HepG2 (cell line): ENCODE measurements around the gene TBC1D10B. TPM values are rescaled to one million over a fixed set of nuclear protein-coding genes. Genes with fewer than 3 reads are reported as not detected.

Experiments used
- ATAC-seq: fragments of 200-7000 bp; cut with Tn5 transposase; 3 replicates; pipeline ENCODE4 v1.9.1; 2020; ENCODE audit warnings: mild to moderate bottlenecking, moderate library complexity
- BruUV-seq: library from RNA; stranded (reverse); fragments of 400-500 nt; replicated peaks from 2 replicates; lab custom pipeline; 2021; lab: Mats Ljungman, UMichigan
- CTCF ChIA-PET: fragments of 300-600 bp; formaldehyde crosslinking; extraction: SDS; loops from one replicate; lab custom pipeline; 2021; ENCODE audit warnings: low total read pairs, inconsistent platforms, low intra/inter-chr PET ratio; lab: Yijun Ruan, JAX
- POLR2A ChIA-PET: fragments of 350-600 bp; sonication (Branson Sonifier 250); formaldehyde crosslinking; loops from one replicate; lab custom pipeline; 2020; ENCODE audit warnings: antibody characterized with exemption, inconsistent platforms; lab: Yijun Ruan, JAX
- DNase-seq: peaks from one replicate; pipeline ENCODE4 v3.0.0-alpha.2; 2015; ENCODE audit warnings: low spot score
- FAIRE-seq: peaks from 3 replicates; lab custom pipeline; 2011; peaks lifted over from hg19 to GRCh38; lab: Jason Lieb, UNC
- H2AFZ ChIP-seq: one replicate; pipeline ENCODE4 v1.6.1; 2011; ENCODE audit warnings: low read length, inconsistent platforms
- H3K27ac ChIP-seq: fragments of 300-600 bp; 3 replicates; pipeline ENCODE4 v1.8.0; 2011; ENCODE audit warnings: mixed run types, mild to moderate bottlenecking, mixed read lengths, low read length, inconsistent platforms; ENCODE audit not compliant: insufficient read depth; ENCODE audit errors: extremely low read length
- H3K27me3 ChIP-seq, 2 experiments: fragments of 200-600 bp in 1 of 2; 2 replicates in 1 of 2; 3 replicates in 1 of 2; pipeline versions ENCODE4 v1.6.0 to v1.8.0; 2011; ENCODE audit warnings: low read length in 2 of 2, mild to moderate bottlenecking in 2 of 2, moderate library complexity in 2 of 2, inconsistent platforms in 1 of 2; ENCODE audit not compliant: insufficient read depth in 2 of 2, control insufficient read depth in 1 of 2
- H3K36me3 ChIP-seq, 2 experiments: fragments of 200-600 bp in 1 of 2; replicated peaks in 1 of 2; 2 replicates in 1 of 2; 3 replicates in 1 of 2; pipeline versions ENCODE4 v1.5.1 to v1.8.0; 2011; ENCODE audit warnings: low read length in 2 of 2, inconsistent platforms in 1 of 2; ENCODE audit not compliant: insufficient read depth in 2 of 2, control insufficient read depth in 1 of 2
- H3K4me1 ChIP-seq: 2 replicates; pipeline ENCODE4 v1.5.1; 2012; ENCODE audit warnings: low read length, inconsistent platforms; ENCODE audit not compliant: insufficient read depth
- H3K4me2 ChIP-seq: 2 replicates; pipeline ENCODE4 v1.6.0; 2011; ENCODE audit warnings: low read depth, low read length, inconsistent platforms
- H3K4me3 ChIP-seq, 3 experiments: fragments of 200-600 bp in 1 of 3; sonication (generic), shearing (Covaris generic) in 1 of 3; replicated peaks in 1 of 3; 2 replicates each; pipeline ENCODE4 v1.5.1; 2011 to 2016; ENCODE audit warnings: low read length in 3 of 3, inconsistent platforms in 2 of 3, low read depth in 2 of 3, mild to moderate bottlenecking in 2 of 3, control low read depth in 1 of 3, mixed read lengths in 1 of 3; ENCODE audit not compliant: insufficient read depth in 1 of 3
- H3K79me2 ChIP-seq: one replicate; pipeline ENCODE4 v1.6.1; 2011; ENCODE audit warnings: low read length, inconsistent platforms; ENCODE audit not compliant: insufficient read depth
- H3K9ac ChIP-seq: 2 replicates; pipeline ENCODE4 v1.6.0; 2011; ENCODE audit warnings: mild to moderate bottlenecking, low read depth, low read length, inconsistent platforms; ENCODE audit not compliant: insufficient read depth
- H3K9me3 ChIP-seq: 2 replicates; pipeline ENCODE4 v1.5.1; 2012; ENCODE audit warnings: mild to moderate bottlenecking, low read length
- H4K20me1 ChIP-seq: 2 replicates; pipeline ENCODE4 v1.6.0; 2011; ENCODE audit warnings: inconsistent platforms, mild to moderate bottlenecking, low read length, moderate library complexity; ENCODE audit not compliant: insufficient read depth
- KLF12 ChIP-seq: sonication (generic); formaldehyde crosslinking; IDR thresholded peaks from 2 replicates; pipeline ENCODE4 v1.4.0; 2020; ENCODE audit warnings: missing genetic modification reagents, borderline replicate concordance
- POLR2A ChIP-seq, 2 experiments: IDR thresholded peaks; 2 replicates each; pipeline ENCODE4 v1.6.1; 2011; ENCODE audit warnings: low read depth in 2 of 2, low read length in 2 of 2, mild to moderate bottlenecking in 1 of 2, moderate library complexity in 1 of 2; ENCODE audit not compliant: insufficient read depth in 1 of 2
- RFX1 ChIP-seq: fragments of 450-650 bp; IDR thresholded peaks from 2 replicates; pipeline ENCODE4 v1.6.1; 2017
- SKI ChIP-seq: fragments of 450-650 bp; IDR thresholded peaks from one replicate; pipeline ENCODE4 v1.6.1; 2018; ENCODE audit warnings: mild to moderate bottlenecking; ENCODE audit not compliant: partially characterized antibody
- SPEN ChIP-seq: sonication (generic); formaldehyde crosslinking; IDR thresholded peaks from 2 replicates; pipeline ENCODE4 v1.5.1; 2020; ENCODE audit warnings: low read depth, mild to moderate bottlenecking, missing genetic modification reagents
- YEATS4 ChIP-seq: sonication (generic); formaldehyde crosslinking; IDR thresholded peaks from 2 replicates; pipeline ENCODE4 v1.4.0; 2020; ENCODE audit warnings: missing genetic modification reagents, borderline replicate concordance
- ZBTB14 ChIP-seq: sonication (generic); formaldehyde crosslinking; IDR thresholded peaks from 2 replicates; pipeline ENCODE4 v1.4.0; 2020; ENCODE audit warnings: missing genetic modification reagents
- ZNF770 ChIP-seq: sonication (generic); formaldehyde crosslinking; IDR thresholded peaks from 2 replicates; pipeline ENCODE4 v1.5.0; 2020; ENCODE audit warnings: mild to moderate bottlenecking, missing genetic modification reagents
- WGBS: methylation state at CpG from one replicate; pipeline ENCODE4 v1.1.6; 2017; ENCODE audit warnings: low lambda C conversion rate; 5-methylcytosine and 5-hydroxymethylcytosine counted together
- in situ Hi-C: cut with HindIII; loops from 2 replicates; pipeline ENCODE4 v1.10.0; 2017; ENCODE audit warnings: low pct_unique_long_range_greater_than_20kb; ENCODE audit not compliant: extremely low pct_ligation_motif_present
- intact Hi-C: fragments of 100-400 bp; cut with micrococcal nuclease; formaldehyde crosslinking; loops from one replicate; pipeline ENCODE4 v1.10.0; 2022; ENCODE audit not compliant: unreplicated experiment
- polyA plus RNA-seq, 8 experiments: library from polyadenylated mRNA; depleted of rRNA in 3 of 8; stranded (reverse) in 7 of 8; unstranded in 1 of 8; fragments of >200 nt; fragmentation: Illumina TruSeq in 4 of 8; extraction: Trizol in 4 of 8; gene quantifications; 2 replicates each; pipeline versions ENCODE4 v1.2.1 to v1.2.3, GENCODE V29; 2011 to 2016; ENCODE audit warnings: low read depth in 4 of 8, missing spikeins in 1 of 8, mixed read lengths in 1 of 8; ENCODE audit not compliant: insufficient read depth in 1 of 8
- total RNA-seq, 5 experiments: library from RNA; depleted of rRNA; stranded (reverse); fragments of >200 nt; fragmentation: Illumina TruSeq; extraction: Trizol; gene quantifications; 2 replicates each; pipeline ENCODE4 v1.2.3, GENCODE V29; 2016; ENCODE audit warnings: low read depth in 1 of 5
- TF ChIP-seq, protein P1 (sequence below): sonication (generic); formaldehyde crosslinking; conservative IDR thresholded peaks from 2 replicates; pipeline ENCODE4 v1.4.0; 2020; ENCODE audit warnings: mild to moderate bottlenecking, missing genetic modification reagents, moderate library complexity
- TF ChIP-seq, protein P2 (sequence below): sonication (generic); formaldehyde crosslinking; IDR thresholded peaks from 2 replicates; pipeline ENCODE4 v1.4.0; 2020; ENCODE audit warnings: missing genetic modification reagents

TBC1D10B gene
- total and polyA plus RNA-seq, 2 of the 13 experiments (the other 11 are each of a cell fraction or from before 2014, with no cell fraction given) = 15.7 to 24.8 TPM

- H3K27ac ChIP-seq = peak overlapping the region; percentile 51
- DNase-seq (no peak), FAIRE-seq (no peak), ATAC-seq (peak; percentile 4)
- H3K27me3 ChIP-seq = no peaks in the 10 kb centered on the region; a peak in 1 of 5 replicates
- no TSS peak for BruUV-seq
- H3K79me2 ChIP-seq = peaks cover 37% of the 10 kb centered on the region
- POLR2A ChIA-PET = interaction anchor here (0.8 to 4.7 kb wide), 13 partner anchors 13 to 378 kb away, joined by 3 to 94 read pairs (median 9); partner anchors contain the start of genes ALDOA, CD2BP2, PHKG2 and ZNF48
- H4K20me1 ChIP-seq = peaks cover 20% of the 10 kb centered on the region; the same call in 1 of the 2 replicates
- H3K36me3 ChIP-seq = peaks cover 3 to 9% of the 10 kb centered on the region in 2 experiments; a peak in 3 of 5 replicates
- peak overlapping the region; percentile 75; the same call in 1 of the 2 replicates for H3K9ac ChIP-seq
- H3K4me3 ChIP-seq = peak overlapping the region; percentile 80 to 90 (median 86)
- H3K9me3 ChIP-seq = no peaks in the 10 kb centered on the region
- intact Hi-C loops = loop anchor here (1.0 kb wide), 1 partner anchor 37 kb away; the partner anchor contains the start of gene ZNF771
- WGBS = 0% methylated on average over 5 of the region's 76 CpGs
- in situ Hi-C loops = no loop called here
- CTCF ChIA-PET = interaction anchor here (1.4 kb wide), 1 partner anchor 39 kb away, joined by 3 read pairs; no protein-coding TSS in a partner anchor
- H3K4me2 ChIP-seq = peak overlapping the region; percentile 91; the same call in 1 of the 2 replicates
- H2AFZ ChIP-seq = no peak overlapping the region
- peaks cover 45% of the 10 kb centered on the region for H3K4me1 ChIP-seq
- TF ChIP-seq RFX1 = 0 out of 2 replicates have a peak, but pooled peaks have one; percentile 19
- TF ChIP-seq ZNF770 = peak; percentile 96
- TF ChIP-seq ZBTB14 (CRISPR knock-in tag) = peak; percentile 93
- TF ChIP-seq SKI = peak; percentile 41
- TF ChIP-seq, protein P1, sequence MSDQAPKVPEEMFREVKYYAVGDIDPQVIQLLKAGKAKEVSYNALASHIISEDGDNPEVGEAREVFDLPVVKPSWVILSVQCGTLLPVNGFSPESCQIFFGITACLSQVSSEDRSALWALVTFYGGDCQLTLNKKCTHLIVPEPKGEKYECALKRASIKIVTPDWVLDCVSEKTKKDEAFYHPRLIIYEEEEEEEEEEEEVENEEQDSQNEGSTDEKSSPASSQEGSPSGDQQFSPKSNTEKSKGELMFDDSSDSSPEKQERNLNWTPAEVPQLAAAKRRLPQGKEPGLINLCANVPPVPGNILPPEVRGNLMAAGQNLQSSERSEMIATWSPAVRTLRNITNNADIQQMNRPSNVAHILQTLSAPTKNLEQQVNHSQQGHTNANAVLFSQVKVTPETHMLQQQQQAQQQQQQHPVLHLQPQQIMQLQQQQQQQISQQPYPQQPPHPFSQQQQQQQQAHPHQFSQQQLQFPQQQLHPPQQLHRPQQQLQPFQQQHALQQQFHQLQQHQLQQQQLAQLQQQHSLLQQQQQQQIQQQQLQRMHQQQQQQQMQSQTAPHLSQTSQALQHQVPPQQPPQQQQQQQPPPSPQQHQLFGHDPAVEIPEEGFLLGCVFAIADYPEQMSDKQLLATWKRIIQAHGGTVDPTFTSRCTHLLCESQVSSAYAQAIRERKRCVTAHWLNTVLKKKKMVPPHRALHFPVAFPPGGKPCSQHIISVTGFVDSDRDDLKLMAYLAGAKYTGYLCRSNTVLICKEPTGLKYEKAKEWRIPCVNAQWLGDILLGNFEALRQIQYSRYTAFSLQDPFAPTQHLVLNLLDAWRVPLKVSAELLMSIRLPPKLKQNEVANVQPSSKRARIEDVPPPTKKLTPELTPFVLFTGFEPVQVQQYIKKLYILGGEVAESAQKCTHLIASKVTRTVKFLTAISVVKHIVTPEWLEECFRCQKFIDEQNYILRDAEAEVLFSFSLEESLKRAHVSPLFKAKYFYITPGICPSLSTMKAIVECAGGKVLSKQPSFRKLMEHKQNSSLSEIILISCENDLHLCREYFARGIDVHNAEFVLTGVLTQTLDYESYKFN = peak; percentile 31; the same call in 1 of the 2 replicates
- peak; percentile 58; the same call in 1 of the 2 replicates for TF ChIP-seq SPEN
- TF ChIP-seq YEATS4 (CRISPR knock-in tag) = peak; percentile 74
- TF ChIP-seq KLF12 (CRISPR knock-in tag) = 0 out of 2 replicates have a peak, but pooled peaks have one; percentile 42
- TF ChIP-seq, protein P2, sequence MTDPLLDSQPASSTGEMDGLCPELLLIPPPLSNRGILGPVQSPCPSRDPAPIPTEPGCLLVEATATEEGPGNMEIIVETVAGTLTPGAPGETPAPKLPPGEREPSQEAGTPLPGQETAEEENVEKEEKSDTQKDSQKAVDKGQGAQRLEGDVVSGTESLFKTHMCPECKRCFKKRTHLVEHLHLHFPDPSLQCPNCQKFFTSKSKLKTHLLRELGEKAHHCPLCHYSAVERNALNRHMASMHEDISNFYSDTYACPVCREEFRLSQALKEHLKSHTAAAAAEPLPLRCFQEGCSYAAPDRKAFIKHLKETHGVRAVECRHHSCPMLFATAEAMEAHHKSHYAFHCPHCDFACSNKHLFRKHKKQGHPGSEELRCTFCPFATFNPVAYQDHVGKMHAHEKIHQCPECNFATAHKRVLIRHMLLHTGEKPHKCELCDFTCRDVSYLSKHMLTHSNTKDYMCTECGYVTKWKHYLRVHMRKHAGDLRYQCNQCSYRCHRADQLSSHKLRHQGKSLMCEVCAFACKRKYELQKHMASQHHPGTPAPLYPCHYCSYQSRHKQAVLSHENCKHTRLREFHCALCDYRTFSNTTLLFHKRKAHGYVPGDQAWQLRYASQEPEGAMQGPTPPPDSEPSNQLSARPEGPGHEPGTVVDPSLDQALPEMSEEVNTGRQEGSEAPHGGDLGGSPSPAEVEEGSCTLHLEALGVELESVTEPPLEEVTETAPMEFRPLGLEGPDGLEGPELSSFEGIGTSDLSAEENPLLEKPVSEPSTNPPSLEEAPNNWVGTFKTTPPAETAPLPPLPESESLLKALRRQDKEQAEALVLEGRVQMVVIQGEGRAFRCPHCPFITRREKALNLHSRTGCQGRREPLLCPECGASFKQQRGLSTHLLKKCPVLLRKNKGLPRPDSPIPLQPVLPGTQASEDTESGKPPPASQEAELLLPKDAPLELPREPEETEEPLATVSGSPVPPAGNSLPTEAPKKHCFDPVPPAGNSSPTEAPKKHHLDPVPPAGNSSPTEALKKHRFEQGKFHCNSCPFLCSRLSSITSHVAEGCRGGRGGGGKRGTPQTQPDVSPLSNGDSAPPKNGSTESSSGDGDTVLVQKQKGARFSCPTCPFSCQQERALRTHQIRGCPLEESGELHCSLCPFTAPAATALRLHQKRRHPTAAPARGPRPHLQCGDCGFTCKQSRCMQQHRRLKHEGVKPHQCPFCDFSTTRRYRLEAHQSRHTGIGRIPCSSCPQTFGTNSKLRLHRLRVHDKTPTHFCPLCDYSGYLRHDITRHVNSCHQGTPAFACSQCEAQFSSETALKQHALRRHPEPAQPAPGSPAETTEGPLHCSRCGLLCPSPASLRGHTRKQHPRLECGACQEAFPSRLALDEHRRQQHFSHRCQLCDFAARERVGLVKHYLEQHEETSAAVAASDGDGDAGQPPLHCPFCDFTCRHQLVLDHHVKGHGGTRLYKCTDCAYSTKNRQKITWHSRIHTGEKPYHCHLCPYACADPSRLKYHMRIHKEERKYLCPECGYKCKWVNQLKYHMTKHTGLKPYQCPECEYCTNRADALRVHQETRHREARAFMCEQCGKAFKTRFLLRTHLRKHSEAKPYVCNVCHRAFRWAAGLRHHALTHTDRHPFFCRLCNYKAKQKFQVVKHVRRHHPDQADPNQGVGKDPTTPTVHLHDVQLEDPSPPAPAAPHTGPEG (CRISPR knock-in tag) = peak; percentile 14; the same call in 1 of the 2 replicates
- TF ChIP-seq POLR2A (IDR thresholded peaks at IDR 0.05; ENCODE audit: insufficient read depth in 1 of 2, low read depth in 2 of 2, low read length in 2 of 2) = 0 out of 4 replicates have a peak, but pooled peaks have one; percentile 29 to 40
Observed at GRCh38 chr16:30369938-30370455, 297 bp downstream of the TBC1D10B start.
